Measurements from ENCODE around the gene CD180.

Gene CD180

DNA sequence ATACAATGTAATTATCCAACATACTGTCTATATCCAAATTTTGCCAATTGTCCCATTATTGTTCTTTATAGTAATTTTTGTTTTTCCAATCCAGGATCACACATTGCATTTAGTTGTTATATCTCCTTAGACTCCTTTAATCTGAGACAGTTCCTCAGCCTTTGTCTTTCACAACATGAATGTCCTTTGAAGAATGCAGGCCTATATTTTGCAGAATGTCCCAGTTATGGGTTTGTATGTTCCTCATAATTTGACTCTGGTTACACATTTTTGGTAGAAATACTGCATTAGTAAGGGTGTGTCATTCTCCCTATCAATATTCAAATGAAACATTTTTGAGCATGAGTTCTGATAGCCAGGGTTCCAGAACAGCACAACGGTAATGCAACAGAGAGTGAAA, 6.7 kb downstream of the CD180 start:
- Histone ChIP-seq H4K8ac (ENCODE audit: low read length) (no peak overlapping the region), H3K27ac (ENCODE audit: low read length, poor library complexity, severe bottlenecking) (no peak overlapping the region), H3K79me1 (replicated peaks; ENCODE audit: low read length, poor library complexity, severe bottlenecking) (no peaks in the 10 kb centered on the region), H2BK120ac (ENCODE audit: low read depth, low read length) (no peak overlapping the region), H3K4me2 (ENCODE audit: low read length, poor library complexity, severe bottlenecking) (no peak overlapping the region), H3K4me3 (ENCODE audit: insufficient read depth in 1 of 2, low read depth in 1 of 2, low read length in 2 of 2) (no peak overlapping the region), H2BK5ac (ENCODE audit: low read depth, low read length, poor library complexity, severe bottlenecking) (no peak overlapping the region), H3K4me1 (ENCODE audit: control insufficient read depth, insufficient read depth, low read depth, low read length) (no peaks in the 10 kb centered on the region), H2AK5ac (ENCODE audit: low read length, severe bottlenecking) (no peak overlapping the region), H3K23ac (ENCODE audit: low read length in 2 of 2) (no peak overlapping the region), H3K9ac (ENCODE audit: low read length) (no peak overlapping the region), H3K4ac (ENCODE audit: low read depth in 1 of 2, low read length in 2 of 2) (no peak overlapping the region), H3K27me3 (ENCODE audit: control insufficient read depth in 1 of 2, insufficient read depth in 1 of 2, low read length in 2 of 2) (no peaks in the 10 kb centered on the region), H3K36me3 (ENCODE audit: control insufficient read depth in 1 of 2, insufficient read depth in 2 of 2, low read depth in 1 of 2, low read length in 2 of 2) (no peaks in the 10 kb centered on the region), H3K9me3 (ENCODE audit: control insufficient read depth, low read length) (no peaks in the 10 kb centered on the region), H3K18ac (ENCODE audit: low read depth in 1 of 2, low read length in 2 of 2) (no peak overlapping the region), H2AFZ (ENCODE audit: low read depth, low read length) (no peak overlapping the region), H2BK15ac (ENCODE audit: low read depth, poor library complexity, severe bottlenecking) (no peak overlapping the region), H3K14ac (ENCODE audit: low read length in 2 of 2) (no peak overlapping the region), H2BK12ac (ENCODE audit: low read length in 2 of 2) (no peak overlapping the region), H4K91ac (ENCODE audit: low read length) (no peak overlapping the region)
- 96% methylated on average over 1 of the region's 1 CpG for WGBS
- no peak for DNase-seq

DNA sequence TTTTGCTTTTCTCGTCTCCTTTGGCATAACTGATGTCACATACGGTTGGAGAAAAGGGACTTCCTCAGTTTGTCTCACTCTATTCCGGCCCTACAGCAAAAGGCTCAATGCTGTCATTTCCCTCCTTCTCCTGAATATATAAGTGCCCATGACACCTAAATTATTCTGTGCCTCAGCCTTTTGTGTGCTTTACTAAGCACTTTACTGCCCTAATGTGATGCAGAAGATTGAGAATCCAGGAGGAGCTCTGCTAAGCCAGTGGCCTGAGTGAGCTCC, 7.6 kb downstream of the CD180 start:
- H3K14ac ChIP-seq (ENCODE audit: low read length in 2 of 2): no peak overlapping the region
- no peaks in the 10 kb centered on the region for H3K27me3 ChIP-seq (ENCODE audit: control insufficient read depth in 1 of 2, insufficient read depth in 1 of 2, low read length in 2 of 2)
- no peak overlapping the region for H3K27ac ChIP-seq (ENCODE audit: low read length, poor library complexity, severe bottlenecking)
- no peak overlapping the region for H3K18ac ChIP-seq (ENCODE audit: low read depth in 1 of 2, low read length in 2 of 2)
- H3K79me1 ChIP-seq (replicated peaks; ENCODE audit: low read length, poor library complexity, severe bottlenecking): no peaks in the 10 kb centered on the region
- no peak overlapping the region for H2BK15ac ChIP-seq (ENCODE audit: low read depth, poor library complexity, severe bottlenecking)
- H2BK12ac ChIP-seq (ENCODE audit: low read length in 2 of 2): no peak overlapping the region
- H3K9me3 ChIP-seq (ENCODE audit: control insufficient read depth, low read length): no peaks in the 10 kb centered on the region
- no peak overlapping the region for H2AK5ac ChIP-seq (ENCODE audit: low read length, severe bottlenecking)
- H3K36me3 ChIP-seq (ENCODE audit: control insufficient read depth in 1 of 2, insufficient read depth in 2 of 2, low read depth in 1 of 2, low read length in 2 of 2): no peaks in the 10 kb centered on the region
- no peak overlapping the region for H2BK5ac ChIP-seq (ENCODE audit: low read depth, low read length, poor library complexity, severe bottlenecking)
- H4K8ac ChIP-seq (ENCODE audit: low read length): no peak overlapping the region
- H2AFZ ChIP-seq (ENCODE audit: low read depth, low read length): no peak overlapping the region
- no peak overlapping the region for H4K91ac ChIP-seq (ENCODE audit: low read length)
- no peak overlapping the region for H3K4me3 ChIP-seq (ENCODE audit: insufficient read depth in 1 of 2, low read depth in 1 of 2, low read length in 2 of 2)
- 100% methylated on average over 3 of the region's 3 CpGs for WGBS
- H2BK120ac ChIP-seq (ENCODE audit: low read depth, low read length): no peak overlapping the region
- H3K4me2 ChIP-seq (ENCODE audit: low read length, poor library complexity, severe bottlenecking): no peak overlapping the region
- no peak overlapping the region for H3K4ac ChIP-seq (ENCODE audit: low read depth in 1 of 2, low read length in 2 of 2)
- no peak overlapping the region for H3K9ac ChIP-seq (ENCODE audit: low read length)
- no peaks in the 10 kb centered on the region for H3K4me1 ChIP-seq (ENCODE audit: control insufficient read depth, insufficient read depth, low read depth, low read length)
- DNase-seq: no peak
- no peak overlapping the region for H3K23ac ChIP-seq (ENCODE audit: low read length in 2 of 2)

DNA sequence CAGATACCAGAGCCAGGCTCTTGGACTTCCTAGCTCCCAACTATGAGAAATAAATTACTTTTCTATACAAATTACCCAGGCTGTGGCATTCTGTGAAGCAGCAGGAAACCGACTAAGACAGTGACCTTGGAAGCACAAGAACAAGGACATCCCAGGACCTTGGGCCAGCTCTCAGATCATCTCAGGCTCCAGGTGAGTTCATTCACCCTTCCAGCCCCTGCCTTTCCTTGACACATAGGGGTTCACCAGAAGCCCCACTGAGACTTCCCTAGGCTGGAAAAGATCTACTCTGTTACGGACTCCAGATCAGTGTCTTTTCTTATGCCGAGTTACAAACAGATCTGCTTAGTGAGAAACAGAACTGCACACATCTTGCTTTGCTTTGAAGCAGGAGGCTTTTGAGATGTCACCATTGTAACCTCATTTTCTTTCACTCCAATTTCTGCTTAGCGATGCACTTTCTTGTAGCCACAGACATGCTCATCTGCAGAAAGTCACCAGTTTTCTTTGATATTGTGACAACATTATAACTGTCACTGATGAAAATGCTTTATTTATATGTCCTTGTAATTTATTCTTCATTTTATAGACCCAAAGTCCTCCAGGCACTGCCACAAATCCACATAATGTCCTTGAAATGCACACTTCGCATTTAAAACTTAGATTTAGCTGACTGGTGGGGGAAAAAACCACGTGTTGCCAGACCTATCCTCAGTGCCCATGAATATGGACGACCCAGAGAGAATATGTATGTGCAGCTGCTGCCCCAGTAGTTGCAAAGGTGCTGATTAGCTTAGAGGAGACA, 8.1 kb downstream of the CD180 start:
- Histone ChIP-seq H2BK12ac (ENCODE audit: low read length in 2 of 2) (no peak overlapping the region), H3K14ac (ENCODE audit: low read length in 2 of 2) (no peak overlapping the region), H3K79me1 (replicated peaks; ENCODE audit: low read length, poor library complexity, severe bottlenecking) (no peaks in the 10 kb centered on the region), H2BK5ac (ENCODE audit: low read depth, low read length, poor library complexity, severe bottlenecking) (no peak overlapping the region), H2BK120ac (ENCODE audit: low read depth, low read length) (no peak overlapping the region), H4K91ac (ENCODE audit: low read length) (no peak overlapping the region), H3K9me3 (ENCODE audit: control insufficient read depth, low read length) (no peaks in the 10 kb centered on the region), H4K8ac (ENCODE audit: low read length) (no peak overlapping the region), H3K4ac (ENCODE audit: low read depth in 1 of 2, low read length in 2 of 2) (no peak overlapping the region), H3K18ac (ENCODE audit: low read depth in 1 of 2, low read length in 2 of 2) (no peak overlapping the region), H2AFZ (ENCODE audit: low read depth, low read length) (no peak overlapping the region), H2AK5ac (ENCODE audit: low read length, severe bottlenecking) (no peak overlapping the region), H3K36me3 (ENCODE audit: control insufficient read depth in 1 of 2, insufficient read depth in 2 of 2, low read depth in 1 of 2, low read length in 2 of 2) (no peaks in the 10 kb centered on the region), H3K4me1 (ENCODE audit: control insufficient read depth, insufficient read depth, low read depth, low read length) (no peaks in the 10 kb centered on the region), H3K4me3 (ENCODE audit: insufficient read depth in 1 of 2, low read depth in 1 of 2, low read length in 2 of 2) (no peak overlapping the region), H2BK15ac (ENCODE audit: low read depth, poor library complexity, severe bottlenecking) (no peak overlapping the region), H3K4me2 (ENCODE audit: low read length, poor library complexity, severe bottlenecking) (no peak overlapping the region), H3K23ac (ENCODE audit: low read length in 2 of 2) (no peak overlapping the region), H3K27ac (ENCODE audit: low read length, poor library complexity, severe bottlenecking) (no peak overlapping the region), H3K9ac (ENCODE audit: low read length) (no peak overlapping the region), H3K27me3 (ENCODE audit: control insufficient read depth in 1 of 2, insufficient read depth in 1 of 2, low read length in 2 of 2) (no peaks in the 10 kb centered on the region)
- DNase-seq: no peak
- 88% methylated on average over 7 of the region's 7 CpGs for WGBS

DNA sequence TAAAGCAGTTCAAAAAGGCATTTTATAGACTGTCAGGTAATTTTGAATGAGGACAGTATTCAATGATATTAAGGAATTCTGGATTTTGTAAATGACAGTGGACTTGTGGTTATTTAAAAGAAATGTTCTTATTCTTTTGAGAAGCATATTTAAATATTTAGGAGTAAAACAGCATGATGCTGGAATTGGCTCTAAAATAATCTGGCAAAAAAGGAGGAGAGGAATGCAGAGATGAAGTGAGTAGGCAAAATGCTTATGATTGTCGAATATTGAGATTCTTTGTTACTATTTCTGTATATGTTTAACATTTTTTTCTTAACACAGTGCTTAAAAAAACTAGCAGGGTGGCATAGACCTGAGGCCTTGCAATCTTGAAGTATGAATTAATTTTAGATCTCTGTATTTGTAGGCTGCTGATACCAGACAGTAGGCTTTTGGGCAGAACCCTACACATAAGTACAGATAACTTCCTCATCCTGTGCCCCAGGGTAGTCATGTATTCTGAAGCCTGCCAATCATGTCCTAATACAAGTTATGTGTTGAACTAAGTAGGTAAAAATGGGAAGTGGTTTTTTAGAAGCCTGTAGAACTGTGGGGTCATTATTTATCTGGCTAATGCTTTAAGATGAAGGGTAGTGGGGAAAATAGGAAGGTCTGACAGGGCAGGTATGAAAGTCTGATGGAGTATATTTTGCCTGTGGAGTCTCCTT, 9.4 kb downstream of the CD180 start:
- Histone ChIP-seq H3K4me1 (ENCODE audit: control insufficient read depth, insufficient read depth, low read depth, low read length) (no peaks in the 10 kb centered on the region), H3K36me3 (ENCODE audit: control insufficient read depth in 1 of 2, insufficient read depth in 2 of 2, low read depth in 1 of 2, low read length in 2 of 2) (no peaks in the 10 kb centered on the region), H3K27me3 (ENCODE audit: control insufficient read depth in 1 of 2, insufficient read depth in 1 of 2, low read length in 2 of 2) (no peaks in the 10 kb centered on the region), H2AFZ (ENCODE audit: low read depth, low read length) (no peak overlapping the region), H2BK12ac (ENCODE audit: low read length in 2 of 2) (no peak overlapping the region), H3K9me3 (ENCODE audit: control insufficient read depth, low read length) (no peaks in the 10 kb centered on the region), H3K27ac (ENCODE audit: low read length, poor library complexity, severe bottlenecking) (no peak overlapping the region), H4K91ac (ENCODE audit: low read length) (no peak overlapping the region), H3K4me3 (ENCODE audit: insufficient read depth in 1 of 2, low read depth in 1 of 2, low read length in 2 of 2) (no peak overlapping the region), H3K9ac (ENCODE audit: low read length) (no peak overlapping the region), H3K18ac (ENCODE audit: low read depth in 1 of 2, low read length in 2 of 2) (no peak overlapping the region), H2BK5ac (ENCODE audit: low read depth, low read length, poor library complexity, severe bottlenecking) (no peak overlapping the region), H4K8ac (ENCODE audit: low read length) (no peak overlapping the region), H3K14ac (ENCODE audit: low read length in 2 of 2) (no peak overlapping the region), H2AK5ac (ENCODE audit: low read length, severe bottlenecking) (no peak overlapping the region), H3K4ac (ENCODE audit: low read depth in 1 of 2, low read length in 2 of 2) (no peak overlapping the region), H3K4me2 (ENCODE audit: low read length, poor library complexity, severe bottlenecking) (no peak overlapping the region), H3K23ac (ENCODE audit: low read length in 2 of 2) (no peak overlapping the region), H3K79me1 (replicated peaks; ENCODE audit: low read length, poor library complexity, severe bottlenecking) (no peaks in the 10 kb centered on the region), H2BK120ac (ENCODE audit: low read depth, low read length) (no peak overlapping the region), H2BK15ac (ENCODE audit: low read depth, poor library complexity, severe bottlenecking) (no peak overlapping the region)
- DNase-seq: no peak
- no CpG with 5 or more reads among the region's 1 CpG for WGBS
